Esophagus muscularis mucosa (tissue), 4 donors: ENCODE measurements around the gene NALCN. TPM values are rescaled to one million over a fixed set of nuclear protein-coding genes. Genes with fewer than 3 reads are reported as not detected.
"Not testable (repeated sequence)": the region's sequence is repeated elsewhere in the genome, so short reads cannot be mapped to it uniquely, and the experiment has no call there.

Experiments
- DNase-seq: peaks from one replicate; pipeline ENCODE4 v3.0.0-alpha.2; 2017; ENCODE audit errors: extremely low spot score
- H3K27ac ChIP-seq, 4 donors: fragments of 200-600 bp; sonication (generic); replicated peaks in 1 of 4; 1 replicate in 3 of 4; 2 replicates in 1 of 4; pipeline ENCODE4 v1.5.1; 2016 to 2019; ENCODE audit warnings: mild to moderate bottlenecking in 1 of 4
- H3K27me3 ChIP-seq, 4 donors: fragments of 200-600 bp; sonication (generic); one replicate each; pipeline versions ENCODE4 v1.5.1 to v1.6.0; 2016 to 2019
- H3K36me3 ChIP-seq, 4 donors: fragments of 200-600 bp; sonication (generic); one replicate each; pipeline ENCODE4 v1.5.1; 2016 to 2019
- H3K4me1 ChIP-seq, 4 donors: fragments of 200-600 bp; sonication (generic); one replicate each; pipeline ENCODE4 v1.5.1; 2016 to 2019
- H3K4me3 ChIP-seq, 4 donors: fragments of 200-600 bp; sonication (generic); 1 replicate in 2 of 4; 2 replicates in 2 of 4; pipeline ENCODE4 v1.5.1; 2016 to 2019; ENCODE audit warnings: mild to moderate bottlenecking in 4 of 4, moderate library complexity in 1 of 4
- H3K9me3 ChIP-seq, 4 donors: fragments of 200-600 bp; sonication (generic); 1 replicate in 3 of 4; 2 replicates in 1 of 4; pipeline ENCODE4 v1.5.1; 2016 to 2019
- EP300 ChIP-seq: sonication (generic); formaldehyde crosslinking; IDR thresholded peaks from one replicate; pipeline ENCODE4 v1.6.1; 2017; ENCODE audit warnings: antibody characterized with exemption
- POLR2A ChIP-seq: fragments of 450-650 bp; IDR thresholded peaks from one replicate; pipeline ENCODE4 v1.6.1; 2017; ENCODE audit warnings: antibody characterized with exemption, moderate library complexity, mild to moderate bottlenecking, low read depth
- POLR2AphosphoS5 ChIP-seq, 2 donors: sonication (generic); formaldehyde crosslinking; IDR thresholded peaks; one replicate each; pipeline ENCODE4 v1.6.1; 2017; ENCODE audit warnings: antibody characterized with exemption in 2 of 2
- WGBS: methylation state at CpG from one replicate; pipeline ENCODE4 v1.1.5; 2018; 5-methylcytosine and 5-hydroxymethylcytosine counted together
- intact Hi-C: fragments of 100-400 bp; cut with DNase I; formaldehyde crosslinking; loops from one replicate; pipeline ENCODE4 v1.15.1; 2023
- total RNA-seq, 4 donors: library from RNA; depleted of rRNA; stranded (reverse); fragments of >200 nt; gene quantifications; one replicate each; pipeline versions ENCODE4 v1.1.0 to v1.2.1, GENCODE V29; 2016
- TF ChIP-seq, protein P1 (sequence below), 3 experiments: fragments of 200-600 bp in 2 of 3; fragments of 450-650 bp in 1 of 3; sonication (generic) in 2 of 3; IDR thresholded peaks; one replicate each; pipeline ENCODE4 v1.5.1; 2017 to 2019; ENCODE audit warnings: antibody characterized with exemption in 3 of 3, mild to moderate bottlenecking in 2 of 3, moderate library complexity in 1 of 3

Gene NALCN
- total RNA-seq, 4 donors from 2014 or later = 0.42 to 0.83 (median 0.54) TPM

GRCh38 chr13:101326710-101327109 lies 89.6 kb downstream of the NALCN start:
- H3K36me3 ChIP-seq = no peaks in the 10 kb centered on the region
- no peak overlapping the region for H3K27ac ChIP-seq
- no peaks in the 10 kb centered on the region for H3K27me3 ChIP-seq
- WGBS = 70% methylated on average over 4 of the region's 4 CpGs
- H3K4me1 ChIP-seq = no peaks in the 10 kb centered on the region
- no peaks in the 10 kb centered on the region for H3K9me3 ChIP-seq
- intact Hi-C loops = no loop called here
- no peak for DNase-seq
- H3K4me3 ChIP-seq = no peak overlapping the region
- TF ChIP-seq POLR2AphosphoS5 (IDR thresholded peaks at IDR 0.05) (no peak), POLR2A (no peak), EP300 (no peak)
- TF ChIP-seq, protein P1, sequence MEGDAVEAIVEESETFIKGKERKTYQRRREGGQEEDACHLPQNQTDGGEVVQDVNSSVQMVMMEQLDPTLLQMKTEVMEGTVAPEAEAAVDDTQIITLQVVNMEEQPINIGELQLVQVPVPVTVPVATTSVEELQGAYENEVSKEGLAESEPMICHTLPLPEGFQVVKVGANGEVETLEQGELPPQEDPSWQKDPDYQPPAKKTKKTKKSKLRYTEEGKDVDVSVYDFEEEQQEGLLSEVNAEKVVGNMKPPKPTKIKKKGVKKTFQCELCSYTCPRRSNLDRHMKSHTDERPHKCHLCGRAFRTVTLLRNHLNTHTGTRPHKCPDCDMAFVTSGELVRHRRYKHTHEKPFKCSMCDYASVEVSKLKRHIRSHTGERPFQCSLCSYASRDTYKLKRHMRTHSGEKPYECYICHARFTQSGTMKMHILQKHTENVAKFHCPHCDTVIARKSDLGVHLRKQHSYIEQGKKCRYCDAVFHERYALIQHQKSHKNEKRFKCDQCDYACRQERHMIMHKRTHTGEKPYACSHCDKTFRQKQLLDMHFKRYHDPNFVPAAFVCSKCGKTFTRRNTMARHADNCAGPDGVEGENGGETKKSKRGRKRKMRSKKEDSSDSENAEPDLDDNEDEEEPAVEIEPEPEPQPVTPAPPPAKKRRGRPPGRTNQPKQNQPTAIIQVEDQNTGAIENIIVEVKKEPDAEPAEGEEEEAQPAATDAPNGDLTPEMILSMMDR (IDR thresholded peaks at IDR 0.05) = no peak

GRCh38 chr13:101325423-101325822 lies 90.9 kb downstream of the NALCN start:
- no peak overlapping the region for H3K4me3 ChIP-seq
- no peaks in the 10 kb centered on the region for H3K4me1 ChIP-seq
- H3K9me3 ChIP-seq = no peaks in the 10 kb centered on the region
- 13% methylated on average over 3 of the region's 3 CpGs for WGBS
- intact Hi-C loops = no loop called here
- H3K27ac ChIP-seq = no peak overlapping the region
- H3K36me3 ChIP-seq = no peaks in the 10 kb centered on the region
- no peak for DNase-seq
- TF ChIP-seq POLR2AphosphoS5 (IDR thresholded peaks at IDR 0.05) (no peak), EP300 (no peak)
- TF ChIP-seq, protein P1 (IDR thresholded peaks at IDR 0.05) = no peak
- no peaks in the 10 kb centered on the region for H3K27me3 ChIP-seq

DNA sequence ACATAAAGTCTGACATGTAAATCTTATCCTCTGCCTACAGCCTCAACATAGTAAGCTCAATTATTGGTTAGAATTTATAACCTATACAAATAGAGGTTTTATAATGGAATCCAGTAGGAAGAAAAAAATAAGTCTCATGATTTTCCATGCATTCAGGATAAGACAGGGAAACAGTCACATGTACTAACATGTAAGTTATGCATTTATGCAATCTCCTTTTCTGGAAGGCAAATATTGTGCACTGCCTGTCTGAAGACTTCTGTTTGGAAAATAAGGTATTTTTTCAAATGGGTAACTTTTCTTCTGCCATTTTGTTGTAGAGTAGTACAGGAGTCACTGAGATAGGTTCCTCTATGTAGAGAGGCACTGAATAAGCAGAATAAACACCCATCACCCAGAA lies 92.7 kb downstream of the NALCN start:
- H3K27ac ChIP-seq = no peak overlapping the region
- TF ChIP-seq POLR2A (no peak), POLR2AphosphoS5 (IDR thresholded peaks at IDR 0.05) (no peak)
- DNase-seq = no peak
- no peak overlapping the region for H3K4me3 ChIP-seq
- no peaks in the 10 kb centered on the region for H3K4me1 ChIP-seq
- no peaks in the 10 kb centered on the region for H3K27me3 ChIP-seq
- intact Hi-C loops = no loop called here
- H3K36me3 ChIP-seq = no peaks in the 10 kb centered on the region
- no peaks in the 10 kb centered on the region for H3K9me3 ChIP-seq

DNA sequence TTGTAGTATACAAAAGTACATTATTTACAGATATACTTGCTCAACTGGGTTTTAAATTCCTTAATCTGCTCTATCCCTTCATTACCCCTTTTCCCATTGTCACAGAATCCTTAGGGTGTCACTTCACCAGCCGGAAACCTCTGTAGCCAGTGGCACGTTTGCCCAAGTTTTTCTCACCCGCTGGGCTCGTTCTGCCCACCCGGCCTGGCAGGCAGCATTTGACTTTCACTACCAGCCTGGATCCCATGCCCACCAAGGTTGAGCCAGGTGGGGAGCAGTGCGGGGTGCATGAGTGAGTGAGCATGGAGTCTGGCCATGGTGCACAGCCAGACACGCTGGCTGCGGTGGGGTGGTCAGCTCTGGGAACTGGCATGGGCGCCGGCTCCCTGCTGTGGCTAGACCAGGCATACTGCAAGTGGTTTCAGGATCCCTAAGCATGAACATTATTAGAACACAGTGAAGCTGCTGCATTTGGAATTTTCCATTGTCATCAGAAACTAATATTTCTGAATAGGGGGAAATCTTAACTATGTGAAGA lies 98.3 kb downstream of the NALCN start:
- Histone ChIP-seq H3K4me1 (no peaks in the 10 kb centered on the region), H3K9me3 (no peaks in the 10 kb centered on the region), H3K4me3 (no peak overlapping the region), H3K27me3 (no peaks in the 10 kb centered on the region), H3K27ac (no peak overlapping the region), H3K36me3 (no peaks in the 10 kb centered on the region)
- DNase-seq = no peak
- intact Hi-C loops = no loop called here
- WGBS = 79% methylated on average over 10 of the region's 10 CpGs
- no peak for TF ChIP-seq POLR2A
- TF ChIP-seq EP300 = no peak
- TF ChIP-seq, protein P1 (IDR thresholded peaks at IDR 0.05) = no peak
- no peak for TF ChIP-seq POLR2AphosphoS5 (IDR thresholded peaks at IDR 0.05)

DNA sequence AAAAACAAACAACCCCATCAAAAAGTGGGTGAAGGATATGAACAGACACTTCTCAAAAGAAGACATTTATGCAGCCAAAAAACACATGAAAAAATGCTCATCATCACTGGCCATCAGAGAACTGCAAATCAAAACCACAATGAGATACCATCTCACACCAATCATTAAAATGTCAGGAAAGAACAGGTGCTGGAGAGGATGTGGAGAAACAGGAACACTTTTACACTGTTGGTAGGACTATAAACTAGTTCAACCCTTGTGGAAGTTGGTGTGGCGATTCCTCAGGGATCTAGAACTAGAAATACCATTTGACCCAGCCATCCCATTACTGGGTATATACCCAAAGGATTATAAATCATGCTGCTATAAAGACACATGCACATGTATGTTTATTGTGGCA lies 102.8 kb downstream of the NALCN start:
- H3K4me3 ChIP-seq, H3K27me3 ChIP-seq, H3K27ac ChIP-seq, H3K36me3 ChIP-seq, intact Hi-C loops, H3K9me3 ChIP-seq, H3K4me1 ChIP-seq, DNase-seq: not testable (repeated sequence)
- WGBS = no CpG with 5 or more reads among the region's 1 CpG

- H3K4me3 ChIP-seq = no peak overlapping the region
- no peaks in the 10 kb centered on the region for H3K4me1 ChIP-seq
- no peak for DNase-seq
- intact Hi-C loops = no loop called here
- H3K36me3 ChIP-seq = no peaks in the 10 kb centered on the region
- H3K9me3 ChIP-seq = no peaks in the 10 kb centered on the region
- H3K27ac ChIP-seq = no peak overlapping the region
- TF ChIP-seq POLR2AphosphoS5 (IDR thresholded peaks at IDR 0.05) = no peak
- TF ChIP-seq EP300 = no peak
- no peak for TF ChIP-seq POLR2A
- TF ChIP-seq, protein P1 (IDR thresholded peaks at IDR 0.05) = no peak
- H3K27me3 ChIP-seq = no peaks in the 10 kb centered on the region
Measured at GRCh38 chr13:101309014-101309619, 107.2 kb downstream of the NALCN start.
